GM19328 (cell line): ENCODE measurements around the gene PIWIL4.
"Not testable (repeated sequence)": the region's sequence is repeated elsewhere in the genome, so short reads cannot be mapped to it uniquely, and the experiment has no call there.

Experiments used
- ATAC-seq: cut with Tn5 transposase; IDR thresholded peaks from one replicate; pipeline ENCODE4 v1.9.1; 2021; ENCODE audit warnings: mild to moderate bottlenecking, moderate library complexity; ENCODE audit not compliant: unreplicated experiment

The PIWIL4 gene

GRCh38 chr11:94583866-94584500 lies 16.8 kb downstream of the PIWIL4 start:
- no peak for ATAC-seq

GRCh38 chr11:94584978-94585377 lies 17.8 kb downstream of the PIWIL4 start:
- ATAC-seq, result no peak

- no peak for ATAC-seq
Measured at GRCh38 chr11:94585399-94585798, 18.2 kb downstream of the PIWIL4 start.

GRCh38 chr11:94586546-94586945 lies 19.4 kb downstream of the PIWIL4 start:
- ATAC-seq, result no peak

- ATAC-seq, result no peak
Measured at GRCh38 chr11:94586978-94587377, 19.8 kb downstream of the PIWIL4 start.

GRCh38 chr11:94588366-94588942 lies 21.3 kb downstream of the PIWIL4 start:
- no peak for ATAC-seq

- ATAC-seq, result no peak
Measured at GRCh38 chr11:94590352-94591041, 23.3 kb downstream of the PIWIL4 start.

GRCh38 chr11:94593030-94593429 lies 25.9 kb downstream of the PIWIL4 start:
- ATAC-seq, result no peak

- no peak for ATAC-seq
Measured at GRCh38 chr11:94595076-94595475, 27.9 kb downstream of the PIWIL4 start.

- no peak for ATAC-seq
Measured at GRCh38 chr11:94597896-94598295, 30.7 kb downstream of the PIWIL4 start.

GRCh38 chr11:94599510-94599909 lies 32.3 kb downstream of the PIWIL4 start:
- ATAC-seq, result no peak

GRCh38 chr11:94602430-94603372 lies 35.5 kb downstream of the PIWIL4 start:
- ATAC-seq, result peak; percentile 71

- no peak for ATAC-seq
Measured at GRCh38 chr11:94603587-94603986, 36.4 kb downstream of the PIWIL4 start.

GRCh38 chr11:94604482-94604881 lies 37.3 kb downstream of the PIWIL4 start:
- no peak for ATAC-seq

GRCh38 chr11:94613120-94613519 lies 46.0 kb downstream of the PIWIL4 start:
- ATAC-seq, result no peak

- no peak for ATAC-seq
Measured at GRCh38 chr11:94623120-94623735, 56.1 kb downstream of the PIWIL4 start.

- ATAC-seq, result not testable (repeated sequence)
Measured at GRCh38 chr11:94625422-94625821, 58.3 kb downstream of the PIWIL4 start.

GRCh38 chr11:94627003-94627560 lies 59.9 kb downstream of the PIWIL4 start:
- ATAC-seq, result not testable (repeated sequence)

GRCh38 chr11:94629741-94630140 lies 62.6 kb downstream of the PIWIL4 start:
- no peak for ATAC-seq

- ATAC-seq, result no peak
Measured at GRCh38 chr11:94630221-94630620, 63.1 kb downstream of the PIWIL4 start.
